Measurements from ENCODE around the gene MYL12A.

DNA sequence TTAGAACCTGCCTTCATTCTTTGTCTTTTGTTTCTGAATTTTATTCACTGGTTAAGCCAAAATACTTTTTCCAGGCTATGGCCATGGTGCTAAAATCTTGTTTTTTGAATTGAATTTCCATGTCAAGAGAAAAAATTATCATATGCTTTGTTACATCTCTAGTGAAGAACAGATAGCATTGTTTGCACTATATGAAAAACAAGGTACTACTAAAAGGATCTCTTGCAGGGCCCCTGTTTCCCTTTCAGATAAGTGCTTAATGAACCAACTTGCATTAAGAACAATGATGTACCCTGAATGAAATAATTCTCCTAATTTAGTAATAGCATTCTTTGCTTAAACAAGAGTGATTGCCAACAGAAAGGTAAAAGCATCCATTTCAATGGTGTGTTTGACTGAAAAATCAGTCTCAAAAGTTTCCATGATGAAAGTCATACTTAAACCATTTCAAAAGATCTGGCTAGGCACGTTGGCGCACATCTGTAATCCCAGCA, 10.1 kb downstream of the MYL12A start:
- TF ChIP-seq, protein P1, sequence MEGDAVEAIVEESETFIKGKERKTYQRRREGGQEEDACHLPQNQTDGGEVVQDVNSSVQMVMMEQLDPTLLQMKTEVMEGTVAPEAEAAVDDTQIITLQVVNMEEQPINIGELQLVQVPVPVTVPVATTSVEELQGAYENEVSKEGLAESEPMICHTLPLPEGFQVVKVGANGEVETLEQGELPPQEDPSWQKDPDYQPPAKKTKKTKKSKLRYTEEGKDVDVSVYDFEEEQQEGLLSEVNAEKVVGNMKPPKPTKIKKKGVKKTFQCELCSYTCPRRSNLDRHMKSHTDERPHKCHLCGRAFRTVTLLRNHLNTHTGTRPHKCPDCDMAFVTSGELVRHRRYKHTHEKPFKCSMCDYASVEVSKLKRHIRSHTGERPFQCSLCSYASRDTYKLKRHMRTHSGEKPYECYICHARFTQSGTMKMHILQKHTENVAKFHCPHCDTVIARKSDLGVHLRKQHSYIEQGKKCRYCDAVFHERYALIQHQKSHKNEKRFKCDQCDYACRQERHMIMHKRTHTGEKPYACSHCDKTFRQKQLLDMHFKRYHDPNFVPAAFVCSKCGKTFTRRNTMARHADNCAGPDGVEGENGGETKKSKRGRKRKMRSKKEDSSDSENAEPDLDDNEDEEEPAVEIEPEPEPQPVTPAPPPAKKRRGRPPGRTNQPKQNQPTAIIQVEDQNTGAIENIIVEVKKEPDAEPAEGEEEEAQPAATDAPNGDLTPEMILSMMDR (IDR thresholded peaks at IDR 0.05): no peak
- no peak for TF ChIP-seq POLR2A (IDR thresholded peaks at IDR 0.05)
